ENCODE results near the gene RAMP3.

RAMP3 gene

GRCh38 chr7:45223728-45224630 lies 66.4 kb downstream of the RAMP3 start:
- ATAC-seq = no peak
- DNase-seq = no peak

- no peak for DNase-seq
- no peak for ATAC-seq
These were observed 67.2 kb downstream of the RAMP3 start for GRCh38 chr7:45224832-45225231.

- ATAC-seq (no peak), DNase-seq (no peak)
These were observed 67.8 kb downstream of the RAMP3 start for GRCh38 chr7:45225311-45225947.

- no peak for DNase-seq
- ATAC-seq = no peak
These were observed 68.4 kb downstream of the RAMP3 start for GRCh38 chr7:45225948-45226335.

- ATAC-seq = no peak
These were observed 71.7 kb downstream of the RAMP3 start for GRCh38 chr7:45229156-45229920.

GRCh38 chr7:45230083-45230482 lies 72.5 kb downstream of the RAMP3 start:
- DNase-seq = no peak
- no peak for ATAC-seq

More at GRCh38 chr7:45229156-45229920, 71.7 kb downstream of the RAMP3 start:
- no peak for DNase-seq

- no peak for DNase-seq
- ATAC-seq = no peak
These were observed 73.1 kb downstream of the RAMP3 start for GRCh38 chr7:45230611-45231165.

GRCh38 chr7:45233249-45233775 lies 75.7 kb downstream of the RAMP3 start:
- ATAC-seq (no peak), DNase-seq (no peak)
